Activated CD4-positive, alpha-beta memory T cell treated with anti-CD3 and anti-CD28 coated beads, Interleukin-2, amount 10 ng/mL, durations not matched to agents 7 days and 5 days (primary cell): ENCODE measurements around the gene MED23. TPM values are rescaled to one million over a fixed set of nuclear protein-coding genes. Genes with fewer than 3 reads are reported as not detected.

ENCODE experiments used
- CTCF ChIA-PET: fragments of 350-600 bp; sonication (Branson Sonifier 250); formaldehyde crosslinking; loops from one replicate; lab custom pipeline; 2021; ENCODE audit warnings: antibody characterized with exemption, inconsistent platforms; lab: Charles Lee
- POLR2A ChIA-PET: fragments of 350-600 bp; sonication (Branson Sonifier 250); formaldehyde crosslinking; loops from one replicate; lab custom pipeline; 2021; ENCODE audit warnings: antibody characterized with exemption; lab: Charles Lee
- DNase-seq: peaks from one replicate; pipeline ENCODE4 v3.0.0-alpha.2; 2020
- H3K27ac Mint-ChIP-seq: one replicate; pipeline ENCODE4 v1.8.0; 2021; ENCODE audit warnings: mild to moderate bottlenecking, mixed read lengths
- H3K27me3 Mint-ChIP-seq: one replicate; pipeline ENCODE4 v1.8.0; 2021; ENCODE audit warnings: mixed read lengths
- H3K36me3 Mint-ChIP-seq: one replicate; pipeline ENCODE4 v1.8.0; 2021; ENCODE audit warnings: low read depth, mixed read lengths
- H3K4me1 Mint-ChIP-seq: one replicate; pipeline ENCODE4 v1.8.0; 2021; ENCODE audit warnings: mixed read lengths
- H3K4me3 Mint-ChIP-seq: one replicate; pipeline ENCODE4 v1.8.0; 2021; ENCODE audit warnings: mild to moderate bottlenecking, mixed read lengths
- H3K9me3 Mint-ChIP-seq: one replicate; pipeline ENCODE4 v1.8.0; 2021; ENCODE audit warnings: mixed read lengths
- total RNA-seq, 2 experiments: library from RNA; stranded (reverse); gene quantifications; one replicate each; pipeline ENCODE4 v1.2.3, GENCODE V29; 2021

Gene MED23
- total RNA-seq, 2 experiments from 2014 or later = 32.1 to 33.1 TPM

DNA sequence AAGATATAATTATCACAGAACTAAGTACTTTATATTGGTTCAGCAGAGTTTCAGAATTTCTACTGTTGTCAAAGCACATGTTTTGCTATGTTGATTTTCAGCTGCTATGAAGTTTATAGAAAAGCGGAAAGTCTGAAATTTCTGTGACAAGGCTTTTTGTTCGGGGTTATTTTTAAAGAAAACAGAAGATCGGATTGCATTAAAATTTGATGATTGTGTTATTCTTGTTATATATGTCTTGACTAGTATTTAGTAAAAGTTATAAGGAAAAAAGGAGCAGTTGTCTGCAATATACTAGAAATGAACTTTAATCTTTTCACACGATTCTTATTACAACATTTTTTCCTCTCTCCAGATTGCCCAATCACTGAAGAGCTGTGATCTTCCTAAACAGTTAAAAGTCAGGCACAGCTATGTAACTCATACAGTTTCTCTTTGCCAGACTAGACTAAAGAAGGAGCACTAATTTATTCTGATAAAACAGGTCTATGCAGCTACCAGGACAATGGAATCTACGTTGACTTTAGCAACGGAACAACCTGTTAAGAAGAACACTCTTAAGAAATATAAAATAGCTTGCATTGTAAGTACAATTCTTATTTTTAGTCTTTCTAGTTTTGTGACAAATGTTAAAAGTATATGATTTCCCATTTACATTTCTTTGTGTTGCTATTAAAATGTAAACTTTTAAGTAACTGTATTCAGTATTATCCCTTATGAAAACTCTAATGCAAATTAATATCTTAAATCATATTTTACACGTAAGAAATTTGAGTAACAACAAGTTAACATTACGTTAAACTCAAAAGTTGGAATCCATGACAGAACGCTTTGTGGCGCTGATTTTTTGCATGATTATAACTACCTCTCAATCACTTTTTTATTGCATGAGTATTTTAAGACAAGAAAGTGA lies 9.1 kb upstream of the MED23 start, which contains the start of gene ENPP3:
ENPP3 (plus strand) TSS at position 423 of the 913 bp plus-strand sequence; CDS start at position 506, 83 bp downstream.
- POLR2A ChIA-PET = no interaction called here
- CTCF ChIA-PET = interaction anchor here (0.7 to 4.9 kb wide), 2 partner anchors 9 to 752 kb away, joined by 3 to 41 read pairs; partner anchors contain the start of gene MED23
- no peaks in the 10 kb centered on the region for H3K9me3 Mint-ChIP-seq
- no peak within 1 kb of the TSS for H3K4me3 Mint-ChIP-seq
- peaks cover 3% of the 10 kb centered on the region for H3K27me3 Mint-ChIP-seq
- no peaks in the 10 kb centered on the region for H3K4me1 Mint-ChIP-seq
- no peak within 1 kb of the TSS for H3K27ac Mint-ChIP-seq
- no peak for DNase-seq
- H3K36me3 Mint-ChIP-seq = no peaks in the 10 kb centered on the region

- ChIA-PET POLR2A (no interaction called here), CTCF (interaction anchor here (4.9 kb wide), 1 partner anchor 7 kb away, joined by 41 read pairs; the partner anchor contains the start of gene MED23)
- no peaks in the 10 kb centered on the region for H3K9me3 Mint-ChIP-seq
- H3K36me3 Mint-ChIP-seq = no peaks in the 10 kb centered on the region
- no peak overlapping the region for H3K4me3 Mint-ChIP-seq
- no peak overlapping the region for H3K27ac Mint-ChIP-seq
- H3K27me3 Mint-ChIP-seq = peaks cover 3% of the 10 kb centered on the region
- no peak for DNase-seq
- no peaks in the 10 kb centered on the region for H3K4me1 Mint-ChIP-seq
Observed at GRCh38 chr6:131635384-131636340, 7.6 kb upstream of the MED23 start.

DNA sequence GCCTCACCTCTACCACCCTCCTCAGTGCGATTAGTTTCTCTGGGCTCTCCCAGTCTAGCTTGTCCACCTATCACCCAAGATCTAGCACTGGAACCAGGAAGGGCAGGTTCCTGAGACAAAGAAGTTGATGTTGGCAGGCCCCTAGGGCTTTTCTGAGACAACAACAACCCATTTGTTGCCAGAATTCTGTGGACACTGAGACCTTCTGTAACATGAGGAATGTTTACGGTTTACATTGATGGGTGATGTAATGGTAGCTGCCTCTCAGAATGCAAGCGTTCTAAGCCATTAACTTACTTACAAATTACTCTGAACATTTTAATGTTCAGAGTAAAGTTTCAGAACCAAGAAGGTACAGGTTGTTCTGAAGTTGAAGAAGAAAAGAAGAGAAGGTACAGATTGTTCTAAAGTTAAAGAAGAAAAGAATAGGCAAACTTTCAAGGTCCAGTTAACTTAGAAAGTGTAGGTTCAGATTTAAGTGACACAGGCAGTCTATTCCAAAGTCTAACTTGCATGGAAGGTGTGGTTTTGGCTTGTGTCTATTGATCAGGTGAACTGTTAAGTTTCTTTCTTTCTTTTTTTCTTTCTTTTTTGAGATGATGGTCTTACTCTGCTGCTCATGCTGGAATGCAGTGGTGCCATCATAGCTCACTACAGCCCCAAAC lies 3.7 kb upstream of the MED23 start:
- no peak for DNase-seq
- CTCF ChIA-PET = no interaction called here

GRCh38 chr6:131629651-131630050 lies 1.6 kb upstream of the MED23 start:
- no peak for DNase-seq
- Mint-ChIP-seq H3K36me3 (peaks cover 10% of the 10 kb centered on the region), H3K4me3 (no peak overlapping the region), H3K27me3 (no peaks in the 10 kb centered on the region), H3K27ac (no peak overlapping the region), H3K4me1 (peaks cover 22% of the 10 kb centered on the region), H3K9me3 (no peaks in the 10 kb centered on the region)
- POLR2A ChIA-PET = no interaction called here
- CTCF ChIA-PET = interaction anchor here (1.1 to 3.7 kb wide), 6 partner anchors 9 to 745 kb away, joined by 3 to 41 read pairs (median 16); partner anchors contain the start of gene ENPP3

More for the DNA sequence above, 3.7 kb upstream of the MED23 start:
- Mint-ChIP-seq H3K9me3 (no peaks in the 10 kb centered on the region), H3K27me3 (no peaks in the 10 kb centered on the region), H3K27ac (no peak overlapping the region), H3K4me1 (peaks cover 17% of the 10 kb centered on the region), H3K36me3 (peaks cover 3% of the 10 kb centered on the region), H3K4me3 (no peak overlapping the region)
- POLR2A ChIA-PET = no interaction called here

GRCh38 chr6:131628726-131629125 lies 684 bp upstream of the MED23 start:
- peak overlapping the region; percentile 86 for H3K27ac Mint-ChIP-seq
- peaks cover 12% of the 10 kb centered on the region for H3K36me3 Mint-ChIP-seq
- H3K27me3 Mint-ChIP-seq = no peaks in the 10 kb centered on the region
- H3K4me1 Mint-ChIP-seq = peaks cover 22% of the 10 kb centered on the region
- no peaks in the 10 kb centered on the region for H3K9me3 Mint-ChIP-seq
- POLR2A ChIA-PET = interaction anchor here (0.6 to 2.7 kb wide), 9 partner anchors 10 to 430 kb away, joined by 3 to 24 read pairs (median 5); no protein-coding TSS in a partner anchor
- CTCF ChIA-PET = interaction anchor here (0.6 to 3.7 kb wide), 38 partner anchors 9 to 1641 kb away, joined by 3 to 41 read pairs (median 4); partner anchors contain the start of genes ENPP3 and STX7
- DNase-seq = no peak
- peak overlapping the region; percentile 90 for H3K4me3 Mint-ChIP-seq

DNA sequence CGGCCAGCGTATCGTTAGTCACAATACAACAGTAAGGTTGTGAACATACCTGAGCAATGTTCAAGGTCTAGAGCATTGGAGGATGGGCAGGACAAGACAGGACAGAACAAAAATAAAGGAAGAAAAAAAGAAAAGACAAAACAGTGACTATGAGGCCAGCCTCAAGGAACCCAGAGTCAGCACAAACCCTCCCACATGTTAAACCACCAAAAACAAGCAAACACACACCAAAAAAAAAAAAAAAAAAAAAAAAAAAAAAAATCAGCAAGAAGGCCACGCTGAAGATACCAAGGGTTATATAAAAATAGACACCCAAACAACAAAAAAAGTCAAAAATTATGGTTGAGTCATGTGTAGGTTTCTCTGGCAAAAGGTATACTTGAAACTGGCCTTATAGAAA lies 12.8 kb downstream of the MED23 start:
- ChIA-PET POLR2A (no interaction called here), CTCF (no interaction called here)
- peaks cover 52% of the 10 kb centered on the region for H3K36me3 Mint-ChIP-seq
- peaks cover 5% of the 10 kb centered on the region for H3K4me1 Mint-ChIP-seq
- no peak overlapping the region for H3K27ac Mint-ChIP-seq
- H3K4me3 Mint-ChIP-seq = no peak overlapping the region
- DNase-seq = no peak
- no peaks in the 10 kb centered on the region for H3K9me3 Mint-ChIP-seq
- H3K27me3 Mint-ChIP-seq = no peaks in the 10 kb centered on the region

DNA sequence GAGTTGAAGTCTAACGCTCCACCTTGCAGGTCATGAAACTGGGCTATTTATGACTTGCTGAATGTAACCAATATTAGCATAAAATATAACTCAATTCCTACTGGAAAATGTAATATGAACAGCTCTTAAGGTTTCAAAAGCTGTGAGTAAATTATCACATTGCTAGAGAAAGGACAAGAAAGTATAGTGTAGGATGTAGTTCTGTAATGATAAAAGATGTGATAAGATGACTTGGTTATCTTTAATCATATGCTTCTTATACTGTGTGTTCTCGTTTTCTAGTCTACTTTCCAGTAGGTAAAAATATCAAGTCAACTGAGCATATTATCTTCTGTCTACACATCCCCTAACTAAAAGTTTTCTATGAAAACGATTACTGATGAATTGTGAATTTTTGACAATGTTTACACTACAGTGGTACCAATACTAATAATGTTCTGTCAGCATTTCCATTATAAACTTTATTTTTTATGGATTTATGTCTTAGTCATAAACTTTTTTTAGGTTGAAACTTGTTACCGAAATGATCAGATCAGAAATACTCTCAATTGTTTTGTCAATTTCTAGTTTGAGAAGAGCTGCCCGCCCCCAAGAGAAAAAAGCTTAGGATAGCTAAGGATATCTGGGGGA lies 14.6 kb downstream of the MED23 start:
- H3K27me3 Mint-ChIP-seq = no peaks in the 10 kb centered on the region
- peaks cover 51% of the 10 kb centered on the region for H3K36me3 Mint-ChIP-seq
- H3K4me3 Mint-ChIP-seq = no peak overlapping the region
- H3K9me3 Mint-ChIP-seq = no peaks in the 10 kb centered on the region
- H3K27ac Mint-ChIP-seq = no peak overlapping the region
- ChIA-PET POLR2A (interaction anchor here (1.7 kb wide), 1 partner anchor 15 kb away, joined by 11 read pairs; the partner anchor contains the start of gene MED23), CTCF (interaction anchor here (1.3 to 3.9 kb wide), 2 partner anchors 14 to 15 kb away, joined by 8 to 20 read pairs; partner anchors contain the start of gene MED23)
- peaks cover 5% of the 10 kb centered on the region for H3K4me1 Mint-ChIP-seq
- DNase-seq = no peak

DNA sequence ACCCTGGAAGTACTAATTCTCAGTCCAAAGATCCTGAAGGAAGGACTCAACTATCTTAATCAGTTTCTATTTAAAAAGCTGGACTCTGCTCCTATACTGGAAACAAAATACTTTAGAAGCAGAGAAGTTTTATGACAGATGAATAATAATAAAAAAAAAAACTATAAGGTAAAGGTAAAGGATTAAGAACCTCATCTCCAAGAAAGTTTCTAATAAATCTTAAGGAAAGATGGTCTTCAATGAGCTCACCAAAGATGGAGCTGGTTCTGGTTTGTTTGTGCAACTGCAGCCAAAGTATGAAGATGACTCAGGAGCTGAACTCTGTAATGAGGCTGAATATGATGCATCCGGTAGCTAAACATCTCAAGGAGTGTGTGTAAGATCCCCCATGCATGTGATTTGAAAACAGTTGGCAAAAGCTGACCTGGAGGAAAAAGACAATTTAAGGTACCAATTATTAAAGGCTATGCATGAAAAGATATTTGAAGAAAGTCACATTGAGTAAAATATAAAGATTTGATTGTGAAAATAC lies 25.2 kb downstream of the MED23 start:
- POLR2A ChIA-PET = no interaction called here

GRCh38 chr6:131600716-131601115 lies 27.3 kb downstream of the MED23 start:
- Mint-ChIP-seq H3K27me3 (no peaks in the 10 kb centered on the region), H3K36me3 (peaks cover 59% of the 10 kb centered on the region), H3K4me3 (no peak overlapping the region), H3K9me3 (no peaks in the 10 kb centered on the region), H3K27ac (no peak overlapping the region), H3K4me1 (no peaks in the 10 kb centered on the region)
- POLR2A ChIA-PET = no interaction called here
- CTCF ChIA-PET = no interaction called here
- DNase-seq = no peak

More for the DNA sequence above, 25.2 kb downstream of the MED23 start:
- no peak for DNase-seq
- Mint-ChIP-seq H3K4me1 (no peaks in the 10 kb centered on the region), H3K4me3 (no peak overlapping the region), H3K9me3 (no peaks in the 10 kb centered on the region), H3K27me3 (no peaks in the 10 kb centered on the region), H3K36me3 (peaks cover 54% of the 10 kb centered on the region), H3K27ac (no peak overlapping the region)
- CTCF ChIA-PET = interaction anchor here (2.4 kb wide), 1 partner anchor 25 kb away, joined by 12 read pairs; the partner anchor contains the start of gene MED23

DNA sequence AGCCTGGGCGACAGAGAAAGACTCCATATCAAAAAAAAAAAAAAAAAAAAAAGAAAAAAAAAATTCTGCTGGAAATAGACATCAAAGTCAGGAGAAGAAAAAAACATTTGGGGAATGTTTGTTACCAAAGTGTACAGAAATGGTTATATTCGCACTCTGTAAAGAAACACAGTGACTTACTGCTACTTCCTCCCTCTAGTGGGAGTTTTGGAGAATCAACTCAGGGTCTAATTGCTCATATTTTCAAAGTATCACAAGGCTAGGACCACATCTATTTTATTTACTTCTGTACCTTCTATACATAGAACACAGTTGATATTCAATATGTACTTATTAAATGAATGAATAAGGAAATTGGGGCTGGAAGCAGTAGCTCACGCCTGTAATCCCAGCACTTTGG lies 30.6 kb downstream of the MED23 start:
- Mint-ChIP-seq H3K36me3 (peaks cover 64% of the 10 kb centered on the region), H3K27me3 (no peaks in the 10 kb centered on the region), H3K27ac (no peak overlapping the region), H3K9me3 (no peaks in the 10 kb centered on the region), H3K4me1 (no peaks in the 10 kb centered on the region), H3K4me3 (no peak overlapping the region)
- CTCF ChIA-PET = interaction anchor here (0.7 to 2.0 kb wide), 5 partner anchors 22 to 772 kb away, joined by 4 to 6 read pairs (median 4); partner anchors contain the start of gene MED23
- DNase-seq = no peak
- POLR2A ChIA-PET = no interaction called here

GRCh38 chr6:131594074-131594473 lies 34.0 kb downstream of the MED23 start:
- Mint-ChIP-seq H3K9me3 (no peaks in the 10 kb centered on the region), H3K27me3 (no peaks in the 10 kb centered on the region), H3K36me3 (peaks cover 62% of the 10 kb centered on the region), H3K4me3 (no peak overlapping the region), H3K27ac (no peak overlapping the region), H3K4me1 (peaks cover 3% of the 10 kb centered on the region)
- DNase-seq = no peak
- ChIA-PET CTCF (no interaction called here), POLR2A (no interaction called here)
